HCT116 (cell line): ENCODE results near the gene DNMT1. TPM values are rescaled to one million over a fixed set of nuclear protein-coding genes. Genes with fewer than 3 reads are reported as not detected.

ENCODE experiments used
- ATAC-seq: fragments of 200-7000 bp; cut with Tn5 transposase; 2 replicates; pipeline ENCODE4 v1.9.1; 2020; ENCODE audit warnings: mild to moderate bottlenecking, moderate library complexity
- BruUV-seq: library from RNA; stranded (reverse); fragments of 400-500 nt; replicated peaks from 2 replicates; lab custom pipeline; 2021; lab: Mats Ljungman, UMichigan
- CTCF ChIA-PET: fragments of 300-600 bp; sonication (Branson Sonifier 250); formaldehyde crosslinking; loops from one replicate; lab custom pipeline; 2021; ENCODE audit warnings: antibody characterized with exemption; lab: Charles Lee
- POLR2A ChIA-PET: fragments of 300-600, 350-600 bp; sonication (Branson Sonifier 250); formaldehyde crosslinking; loops from one replicate; lab custom pipeline; 2021; ENCODE audit warnings: antibody characterized with exemption; lab: Charles Lee
- RAD21 ChIA-PET, 2 experiments: fragments of 300-600 bp; sonication (Branson Sonifier 250); formaldehyde crosslinking; loops; one replicate each; lab custom pipeline; 2023; ENCODE audit warnings: low total read pairs in 2 of 2; ENCODE audit not compliant: uncharacterized antibody in 2 of 2, unreplicated experiment in 2 of 2, low non-redundant PET in 1 of 2; lab: Charles Lee
- DNase-seq: peaks from one replicate; pipeline ENCODE4 v3.0.0-alpha.2; 2010; ENCODE audit warnings: low read depth, low spot score
- H2AFZ ChIP-seq: fragments of 200-600 bp; shearing (Covaris generic), sonication (generic); 2 replicates; pipeline ENCODE4 v1.6.1; 2017; ENCODE audit warnings: low read depth, mixed run types, mixed read lengths, antibody characterized with exemption, low read length; ENCODE audit not compliant: poor library complexity, severe bottlenecking
- H3K27ac ChIP-seq: 2 replicates; pipeline ENCODE4 v1.5.1; 2012; ENCODE audit warnings: low read depth, low read length
- H3K27me3 ChIP-seq: fragments of 200-600 bp; sonication (generic); 2 replicates; pipeline ENCODE4 v1.6.1; 2016; ENCODE audit warnings: mixed run types, low read length, mixed read lengths; ENCODE audit not compliant: insufficient read depth
- H3K36me3 ChIP-seq, 2 experiments: fragments of 200-500 bp in 1 of 2; fragments of 200-600 bp in 1 of 2; sonication (Bioruptor generic) in 1 of 2; sonication (generic) in 1 of 2; 2 replicates each; pipeline versions ENCODE4 v1.5.1 to v1.6.1; 2014 to 2016; ENCODE audit warnings: low read length in 2 of 2, inconsistent platforms in 1 of 2, mixed read lengths in 1 of 2, mixed run types in 1 of 2; ENCODE audit not compliant: insufficient read depth in 2 of 2, control insufficient read depth in 1 of 2
- H3K4me1 ChIP-seq, 2 experiments: fragments of 200-600 bp in 1 of 2; sonication (generic) in 1 of 2; 2 replicates each; pipeline versions ENCODE4 v1.5.1 to v1.6.1; 2012 to 2017; ENCODE audit warnings: low read length in 2 of 2, inconsistent platforms in 1 of 2, mild to moderate bottlenecking in 1 of 2, mixed read lengths in 1 of 2, mixed run types in 1 of 2, moderate library complexity in 1 of 2; ENCODE audit not compliant: insufficient read depth in 2 of 2, control insufficient read depth in 1 of 2
- H3K4me2 ChIP-seq: fragments of 200-600 bp; sonication (generic); 2 replicates; pipeline ENCODE4 v1.6.1; 2017; ENCODE audit warnings: mixed run types, low read length, mixed read lengths
- H3K4me3 ChIP-seq, 2 experiments: fragments of 200-600 bp in 1 of 2; sonication (generic) in 1 of 2; replicated peaks in 1 of 2; 2 replicates each; pipeline ENCODE4 v1.5.1; 2011 to 2016; ENCODE audit warnings: low read length in 2 of 2, control low read depth in 1 of 2, low read depth in 1 of 2, mild to moderate bottlenecking in 1 of 2, mixed read lengths in 1 of 2, mixed run types in 1 of 2
- H3K79me2 ChIP-seq: fragments of 200-600 bp; sonication (generic); 2 replicates; pipeline ENCODE4 v1.6.1; 2017; ENCODE audit warnings: mild to moderate bottlenecking, mixed run types, low read length, moderate library complexity, mixed read lengths; ENCODE audit not compliant: insufficient read depth
- H3K9ac ChIP-seq: fragments of 200-600 bp; sonication (generic); 2 replicates; pipeline ENCODE4 v1.6.1; 2016; ENCODE audit warnings: low read length, mixed read lengths
- H3K9me2 ChIP-seq: fragments of 200-600 bp; sonication (generic), shearing (Covaris generic); 2 replicates; pipeline ENCODE4 v1.6.1; 2017; ENCODE audit warnings: mixed run types, mild to moderate bottlenecking, moderate library complexity; ENCODE audit not compliant: insufficient read depth
- H3K9me3 ChIP-seq, 2 experiments: fragments of 200-500 bp in 1 of 2; fragments of 200-600 bp in 1 of 2; sonication (Bioruptor generic) in 1 of 2; sonication (generic) in 1 of 2; 2 replicates each; pipeline ENCODE4 v1.6.1; 2014 to 2017; ENCODE audit warnings: low read length in 2 of 2, mixed read lengths in 2 of 2, inconsistent platforms in 1 of 2, low read depth in 1 of 2, mild to moderate bottlenecking in 1 of 2, mixed run types in 1 of 2, moderate library complexity in 1 of 2; ENCODE audit not compliant: control insufficient read depth in 1 of 2, insufficient read depth in 1 of 2
- H4K20me1 ChIP-seq: fragments of 200-600 bp; sonication (generic), shearing (Covaris generic); 2 replicates; pipeline ENCODE4 v1.6.1; 2017; ENCODE audit warnings: mixed run types, mild to moderate bottlenecking, moderate library complexity; ENCODE audit not compliant: insufficient read depth
- CBX3 ChIP-seq: IDR thresholded peaks from 2 replicates; pipeline ENCODE4 v1.6.1; 2012; ENCODE audit warnings: low read depth
- EGR1 ChIP-seq: IDR thresholded peaks from 2 replicates; pipeline ENCODE4 v1.6.1; 2012; ENCODE audit warnings: low read depth
- ELF1 ChIP-seq: IDR thresholded peaks from 2 replicates; pipeline ENCODE4 v1.6.1; 2012; ENCODE audit warnings: low read depth, borderline replicate concordance
- EZH2 ChIP-seq: fragments of 200-600 bp; sonication (generic); IDR thresholded peaks from 2 replicates; pipeline ENCODE4 v1.6.1; 2017; ENCODE audit warnings: antibody characterized with exemption, mixed run types
- FOSL1 ChIP-seq: IDR thresholded peaks from 2 replicates; pipeline ENCODE4 v1.6.1; 2012; ENCODE audit warnings: low read depth
- JUND ChIP-seq: IDR thresholded peaks from 2 replicates; pipeline ENCODE4 v1.6.1; 2012
- MAX ChIP-seq: IDR thresholded peaks from 2 replicates; pipeline ENCODE4 v1.6.1; 2012
- POLR2A ChIP-seq: IDR thresholded peaks from 2 replicates; pipeline ENCODE4 v1.7.0; 2011; ENCODE audit warnings: borderline replicate concordance; ENCODE audit not compliant: insufficient read depth, insufficient read length; ENCODE audit errors: extremely low read depth
- POLR2AphosphoS5 ChIP-seq: IDR thresholded peaks from 2 replicates; pipeline ENCODE4 v1.6.1; 2011; ENCODE audit warnings: mild to moderate bottlenecking, low read depth, low read length, moderate library complexity
- RAD21 ChIP-seq: IDR thresholded peaks from 2 replicates; pipeline ENCODE4 v1.6.1; 2012; ENCODE audit warnings: low read depth, mild to moderate bottlenecking
- SIN3A ChIP-seq: IDR thresholded peaks from 2 replicates; pipeline ENCODE4 v1.6.1; 2012; ENCODE audit warnings: low read depth
- SP1 ChIP-seq: IDR thresholded peaks from 2 replicates; pipeline ENCODE4 v1.6.1; 2012; ENCODE audit warnings: low read depth
- SRF ChIP-seq: IDR thresholded peaks from 2 replicates; pipeline ENCODE4 v1.6.1; 2012; ENCODE audit warnings: low read depth
- YY1 ChIP-seq: IDR thresholded peaks from 2 replicates; pipeline ENCODE4 v1.6.1; 2011; ENCODE audit warnings: low read length, low read depth, moderate library complexity, mild to moderate bottlenecking; ENCODE audit not compliant: insufficient replicate concordance; ENCODE audit errors: extremely low read depth
- ZNF274 ChIP-seq: fragments of 200-500 bp; sonication (Bioruptor generic); IDR thresholded peaks from 2 replicates; pipeline ENCODE4 v1.6.1; 2014; ENCODE audit warnings: mild to moderate bottlenecking, low read depth, low read length, inconsistent platforms
- intact Hi-C: fragments of 100-400 bp; cut with micrococcal nuclease; formaldehyde crosslinking; loops from 2 replicates; pipeline ENCODE4 v1.10.0; 2022
- total RNA-seq: library from RNA; stranded (reverse); gene quantifications from one replicate; pipeline ENCODE4 v1.2.1, GENCODE V29; 2021; ENCODE audit not compliant: unreplicated experiment
- TF ChIP-seq, protein P1 (sequence below): IDR thresholded peaks from 2 replicates; pipeline ENCODE4 v1.6.1; 2012; ENCODE audit warnings: low read depth
- TF ChIP-seq, protein P2 (sequence below): IDR thresholded peaks from 2 replicates; pipeline ENCODE4 v1.6.1; 2012

DNMT1 gene
- total RNA-seq, 1 experiment from 2014 or later: 235 TPM

GRCh38 chr19:10109528-10109927 is 85.2 kb downstream of the DNMT1 start (continued):
- no peak for TF ChIP-seq POLR2AphosphoS5
- no peak for TF ChIP-seq SRF
- TF ChIP-seq FOSL1: no peak

- Histone ChIP-seq H3K9me3 (no peaks in the 10 kb centered on the region), H3K27me3 (no peaks in the 10 kb centered on the region), H3K4me1 (peaks cover 12 to 48% of the 10 kb centered on the region in 2 experiments), H3K4me2 (peak overlapping the region; percentile 94), H3K9ac (peak overlapping the region; percentile 85), H3K9me2 (no peaks in the 10 kb centered on the region), H3K79me2 (peaks cover 46% of the 10 kb centered on the region), H4K20me1 (no peaks in the 10 kb centered on the region), H3K4me3 (peak overlapping the region; percentile 72 to 99), H2AFZ (no peak overlapping the region), H3K27ac (peak overlapping the region; percentile 89; the same call in 1 of the 2 replicates), H3K36me3 (peaks cover 36 to 42% of the 10 kb centered on the region in 2 experiments)
- BruUV-seq: no TSS peak
- DNase-seq (no peak), ATAC-seq (no peak)
- TF ChIP-seq SIN3A (no peak), CBX3 (no peak), MAX (no peak), EGR1 (no peak), RAD21 (no peak), POLR2A (no peak), YY1 (no peak), ZNF274 (no peak), SP1 (no peak), EZH2 (no peak), JUND (no peak), ELF1 (no peak)
- TF ChIP-seq, protein P1, sequence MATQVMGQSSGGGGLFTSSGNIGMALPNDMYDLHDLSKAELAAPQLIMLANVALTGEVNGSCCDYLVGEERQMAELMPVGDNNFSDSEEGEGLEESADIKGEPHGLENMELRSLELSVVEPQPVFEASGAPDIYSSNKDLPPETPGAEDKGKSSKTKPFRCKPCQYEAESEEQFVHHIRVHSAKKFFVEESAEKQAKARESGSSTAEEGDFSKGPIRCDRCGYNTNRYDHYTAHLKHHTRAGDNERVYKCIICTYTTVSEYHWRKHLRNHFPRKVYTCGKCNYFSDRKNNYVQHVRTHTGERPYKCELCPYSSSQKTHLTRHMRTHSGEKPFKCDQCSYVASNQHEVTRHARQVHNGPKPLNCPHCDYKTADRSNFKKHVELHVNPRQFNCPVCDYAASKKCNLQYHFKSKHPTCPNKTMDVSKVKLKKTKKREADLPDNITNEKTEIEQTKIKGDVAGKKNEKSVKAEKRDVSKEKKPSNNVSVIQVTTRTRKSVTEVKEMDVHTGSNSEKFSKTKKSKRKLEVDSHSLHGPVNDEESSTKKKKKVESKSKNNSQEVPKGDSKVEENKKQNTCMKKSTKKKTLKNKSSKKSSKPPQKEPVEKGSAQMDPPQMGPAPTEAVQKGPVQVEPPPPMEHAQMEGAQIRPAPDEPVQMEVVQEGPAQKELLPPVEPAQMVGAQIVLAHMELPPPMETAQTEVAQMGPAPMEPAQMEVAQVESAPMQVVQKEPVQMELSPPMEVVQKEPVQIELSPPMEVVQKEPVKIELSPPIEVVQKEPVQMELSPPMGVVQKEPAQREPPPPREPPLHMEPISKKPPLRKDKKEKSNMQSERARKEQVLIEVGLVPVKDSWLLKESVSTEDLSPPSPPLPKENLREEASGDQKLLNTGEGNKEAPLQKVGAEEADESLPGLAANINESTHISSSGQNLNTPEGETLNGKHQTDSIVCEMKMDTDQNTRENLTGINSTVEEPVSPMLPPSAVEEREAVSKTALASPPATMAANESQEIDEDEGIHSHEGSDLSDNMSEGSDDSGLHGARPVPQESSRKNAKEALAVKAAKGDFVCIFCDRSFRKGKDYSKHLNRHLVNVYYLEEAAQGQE: no peak
- TF ChIP-seq, protein P2, sequence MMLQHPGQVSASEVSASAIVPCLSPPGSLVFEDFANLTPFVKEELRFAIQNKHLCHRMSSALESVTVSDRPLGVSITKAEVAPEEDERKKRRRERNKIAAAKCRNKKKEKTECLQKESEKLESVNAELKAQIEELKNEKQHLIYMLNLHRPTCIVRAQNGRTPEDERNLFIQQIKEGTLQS: no peak
- intact Hi-C loops: no loop called here
- POLR2A ChIA-PET: interaction anchor here (0.7 to 2.4 kb wide), 3 partner anchors 9 to 12 kb away, joined by 3 to 14 read pairs (median 3); no protein-coding TSS in a partner anchor
- RAD21 ChIA-PET: no interaction called here
- CTCF ChIA-PET: interaction anchor here (1.1 kb wide), 1 partner anchor 10 kb away, joined by 3 read pairs; no protein-coding TSS in a partner anchor
Observed at GRCh38 chr19:10107817-10108367, 86.9 kb downstream of the DNMT1 start.
